GM23338 (cell line): Measurements from ENCODE around the gene DCN. TPM values are rescaled to one million over a fixed set of nuclear protein-coding genes. Genes with fewer than 3 reads are reported as not detected.

Experiments
- ATAC-seq: fragments of 200-7000 bp; cut with Tn5 transposase; 3 replicates; pipeline ENCODE4 v1.9.1; 2020
- DNase-seq: peaks from one replicate; pipeline ENCODE4 v3.0.0-alpha.2; 2015; ENCODE audit warnings: low spot score
- H2AFZ ChIP-seq: fragments of 200-600 bp; sonication (generic); 2 replicates; pipeline ENCODE4 v1.8.0; 2016; ENCODE audit warnings: antibody characterized with exemption, mild to moderate bottlenecking, moderate library complexity
- H3F3A ChIP-seq: fragments of 200-600 bp; sonication (generic); replicated peaks from 2 replicates; pipeline ENCODE4 v1.8.0; 2017; ENCODE audit warnings: antibody characterized with exemption, mixed run types, low read depth
- H3K27ac ChIP-seq: fragments of 200-600 bp; sonication (generic); 2 replicates; pipeline ENCODE4 v1.6.1; 2016; ENCODE audit warnings: low read depth
- H3K27me3 ChIP-seq: fragments of 200-600 bp; sonication (generic); 2 replicates; pipeline ENCODE4 v1.8.0; 2016; ENCODE audit warnings: mild to moderate bottlenecking, mixed run types, moderate library complexity; ENCODE audit not compliant: insufficient read depth
- H3K36me3 ChIP-seq: fragments of 200-600 bp; sonication (generic); 2 replicates; pipeline ENCODE4 v1.8.0; 2016; ENCODE audit warnings: mild to moderate bottlenecking; ENCODE audit not compliant: insufficient read depth
- H3K4me1 ChIP-seq: fragments of 200-600 bp; sonication (generic); 2 replicates; pipeline ENCODE4 v1.8.0; 2016; ENCODE audit warnings: mild to moderate bottlenecking, moderate library complexity; ENCODE audit not compliant: insufficient read depth
- H3K4me2 ChIP-seq: fragments of 200-600 bp; sonication (generic); 2 replicates; pipeline ENCODE4 v1.7.1; 2017; ENCODE audit warnings: mixed run types
- H3K4me3 ChIP-seq: fragments of 200-600 bp; sonication (generic); 2 replicates; pipeline ENCODE4 v1.6.1; 2016; ENCODE audit warnings: mixed run types
- H3K79me2 ChIP-seq: fragments of 200-600 bp; sonication (generic); replicated peaks from 2 replicates; pipeline ENCODE4 v1.8.0; 2017; ENCODE audit warnings: mild to moderate bottlenecking; ENCODE audit not compliant: insufficient read depth
- H3K9me2 ChIP-seq: fragments of 200-600 bp; sonication (generic); 2 replicates; pipeline ENCODE4 v1.8.0; 2017; ENCODE audit not compliant: insufficient read depth
- H4K20me1 ChIP-seq: fragments of 200-600 bp; sonication (generic); replicated peaks from 2 replicates; pipeline ENCODE4 v1.8.0; 2017; ENCODE audit warnings: mild to moderate bottlenecking; ENCODE audit not compliant: insufficient read depth
- H3K27ac Mint-ChIP-seq: 2 replicates; pipeline ENCODE4 v1.8.0; 2020; ENCODE audit warnings: inconsistent platforms, mild to moderate bottlenecking, moderate library complexity, mixed read lengths
- H3K27me3 Mint-ChIP-seq: 3 replicates; pipeline ENCODE4 v1.8.0; 2022; ENCODE audit warnings: low read depth, mild to moderate bottlenecking, moderate library complexity, mixed read lengths, inconsistent platforms; ENCODE audit not compliant: insufficient read depth, poor library complexity
- H3K36me3 Mint-ChIP-seq: 3 replicates; pipeline ENCODE4 v1.8.0; 2021; ENCODE audit warnings: low read depth, mild to moderate bottlenecking, inconsistent platforms, moderate library complexity, mixed read lengths
- H3K4me1 Mint-ChIP-seq: 3 replicates; pipeline ENCODE4 v1.8.0; 2020; ENCODE audit warnings: mild to moderate bottlenecking, inconsistent platforms, mixed read lengths
- H3K4me3 Mint-ChIP-seq: 3 replicates; pipeline ENCODE4 v1.8.0; 2021; ENCODE audit warnings: moderate library complexity, mild to moderate bottlenecking, inconsistent platforms, mixed read lengths
- H3K9me3 Mint-ChIP-seq: 3 replicates; pipeline ENCODE4 v1.8.0; 2020; ENCODE audit warnings: moderate library complexity, mild to moderate bottlenecking, inconsistent platforms, mixed read lengths
- CTCF ChIP-seq, 2 experiments: fragments of 200-600 bp in 1 of 2; sonication (generic) in 1 of 2; conservative IDR thresholded peaks; 2 replicates each; pipeline versions ENCODE4 v1.5.1 to v1.6.1; 2016 to 2017; ENCODE audit warnings: antibody characterized with exemption in 2 of 2, low read depth in 2 of 2, mild to moderate bottlenecking in 2 of 2, moderate library complexity in 1 of 2
- EZH2phosphoT487 ChIP-seq: fragments of 200-600 bp; sonication (generic); IDR thresholded peaks from one replicate; pipeline ENCODE4 v1.8.1; 2018; ENCODE audit warnings: antibody characterized with exemption; ENCODE audit not compliant: unreplicated experiment
- JUNB ChIP-seq: IDR thresholded peaks from one replicate; pipeline ENCODE4 v1.6.1; 2016; ENCODE audit warnings: antibody characterized with exemption; ENCODE audit not compliant: unreplicated experiment
- NANOG ChIP-seq: IDR thresholded peaks from 2 replicates; pipeline ENCODE4 v1.6.1; 2016; ENCODE audit warnings: antibody characterized with exemption, borderline replicate concordance
- REST ChIP-seq: IDR thresholded peaks from one replicate; pipeline ENCODE4 v1.6.1; 2018; ENCODE audit warnings: antibody characterized with exemption; ENCODE audit not compliant: unreplicated experiment
- ZNF462 ChIP-seq: fragments of 250-450 bp; sonication (Bioruptor Pico); IDR thresholded peaks from 2 replicates; pipeline ENCODE4 v1.5.0; 2020; ENCODE audit warnings: mild to moderate bottlenecking, moderate library complexity
- polyA plus RNA-seq: library from polyadenylated mRNA; unstranded; fragments of >200 nt; fragmentation: Nextera tagmentation; extraction: Ambion mirVana; gene quantifications from 2 replicates; pipeline ENCODE4 v1.2.1, GENCODE V29; 2016
- total RNA-seq: library from RNA; depleted of rRNA; stranded (reverse); fragments of >200 nt; shearing (Covaris generic); gene quantifications from 2 replicates; pipeline ENCODE4 v1.2.3, GENCODE V29; 2014

The DCN gene
- total and polyA plus RNA-seq, 2 experiments from 2014 or later = not detected

- no peaks in the 10 kb centered on the region for H3K36me3 ChIP-seq
- H3K9me2 ChIP-seq = no peaks in the 10 kb centered on the region
- H3K27me3 ChIP-seq = no peaks in the 10 kb centered on the region
- Mint-ChIP-seq H3K4me1 (peaks cover 4% of the 10 kb centered on the region; the same call in 2 of the 3 replicates), H3K27ac (no peak overlapping the region), H3K4me3 (no peak overlapping the region), H3K36me3 (no peaks in the 10 kb centered on the region), H3K27me3 (peaks cover 2% of the 10 kb centered on the region), H3K9me3 (peaks cover 2% of the 10 kb centered on the region; the same call in 1 of the 3 replicates)
- DNase-seq = no peak
- no peak overlapping the region for H3K4me3 ChIP-seq
- no peak overlapping the region for H3K27ac ChIP-seq
- H3K4me1 ChIP-seq = no peaks in the 10 kb centered on the region
- H2AFZ ChIP-seq = no peak overlapping the region
- H4K20me1 ChIP-seq = no peaks in the 10 kb centered on the region
- no peak for ATAC-seq
- no peak overlapping the region for H3K4me2 ChIP-seq
- TF ChIP-seq REST (no peak), CTCF (conservative IDR thresholded peaks at IDR 0.05; ENCODE audit: low read depth in 2 of 2) (no peak), ZNF462 (no peak), EZH2phosphoT487 (no peak), JUNB (no peak), NANOG (no peak)
- no peaks in the 10 kb centered on the region for H3K79me2 ChIP-seq
- H3F3A ChIP-seq = no peaks in the 10 kb centered on the region
Measured at GRCh38 chr12:91144053-91144452, 38.6 kb downstream of the DCN start.
